NCI-H510A (cell line): ENCODE results near the gene ABCB1.
"Not testable (repeated sequence)": the region's sequence is repeated elsewhere in the genome, so short reads cannot be mapped to it uniquely, and the experiment has no call there.

ENCODE experiments used
- DNase-seq: peaks from one replicate; lab custom pipeline; 2025; lab: John Stamatoyannopoulos, UW

The ABCB1 gene

DNA sequence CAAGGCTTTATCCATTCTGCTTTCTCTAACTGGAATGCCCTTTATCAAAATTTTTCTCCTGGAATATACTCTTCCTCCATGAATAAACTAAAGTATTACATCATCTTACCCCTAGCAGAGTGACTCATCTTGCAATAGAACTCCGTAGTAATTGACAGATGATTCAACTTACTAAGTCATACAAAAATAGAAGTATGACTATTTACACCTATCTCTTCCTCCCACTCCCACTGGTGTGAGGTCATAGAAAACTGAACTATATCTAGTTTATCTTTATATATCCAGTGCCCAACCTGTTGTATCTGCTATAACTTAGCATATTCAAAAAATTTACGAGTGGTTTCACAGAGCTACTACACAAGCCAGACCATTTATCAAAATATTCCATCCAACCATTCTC, 26.1 kb downstream of the ABCB1 start:
- no peak for DNase-seq

GRCh38 chr7:87572513-87572912, 28.2 kb downstream of the ABCB1 start:
- not testable (repeated sequence) for DNase-seq

DNA sequence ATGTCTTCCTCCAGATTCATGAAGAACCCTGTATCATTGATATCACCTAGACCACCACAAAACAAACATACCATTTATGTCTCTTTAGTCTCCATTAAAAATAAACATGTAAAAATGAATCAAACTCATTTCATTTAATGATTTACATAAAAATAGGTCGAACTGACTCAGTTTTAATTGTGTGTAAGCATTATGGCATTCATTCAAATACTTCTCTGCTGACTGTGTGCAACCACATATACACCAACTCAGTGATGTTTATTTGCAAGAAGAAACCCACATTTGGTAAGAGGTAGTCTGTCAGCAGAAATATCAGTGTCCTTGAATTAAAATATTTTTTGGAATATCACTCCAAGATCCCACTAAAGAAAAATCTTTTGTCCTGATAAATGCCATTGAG, 30.5 kb downstream of the ABCB1 start:
- no peak for DNase-seq

- DNase-seq: no peak
These were observed 33.6 kb downstream of the ABCB1 start for GRCh38 chr7:87567052-87567451.

GRCh38 chr7:87566311-87566900, 34.3 kb downstream of the ABCB1 start:
- DNase-seq: no peak

GRCh38 chr7:87565877-87566276, 34.8 kb downstream of the ABCB1 start:
- DNase-seq: no peak

DNA sequence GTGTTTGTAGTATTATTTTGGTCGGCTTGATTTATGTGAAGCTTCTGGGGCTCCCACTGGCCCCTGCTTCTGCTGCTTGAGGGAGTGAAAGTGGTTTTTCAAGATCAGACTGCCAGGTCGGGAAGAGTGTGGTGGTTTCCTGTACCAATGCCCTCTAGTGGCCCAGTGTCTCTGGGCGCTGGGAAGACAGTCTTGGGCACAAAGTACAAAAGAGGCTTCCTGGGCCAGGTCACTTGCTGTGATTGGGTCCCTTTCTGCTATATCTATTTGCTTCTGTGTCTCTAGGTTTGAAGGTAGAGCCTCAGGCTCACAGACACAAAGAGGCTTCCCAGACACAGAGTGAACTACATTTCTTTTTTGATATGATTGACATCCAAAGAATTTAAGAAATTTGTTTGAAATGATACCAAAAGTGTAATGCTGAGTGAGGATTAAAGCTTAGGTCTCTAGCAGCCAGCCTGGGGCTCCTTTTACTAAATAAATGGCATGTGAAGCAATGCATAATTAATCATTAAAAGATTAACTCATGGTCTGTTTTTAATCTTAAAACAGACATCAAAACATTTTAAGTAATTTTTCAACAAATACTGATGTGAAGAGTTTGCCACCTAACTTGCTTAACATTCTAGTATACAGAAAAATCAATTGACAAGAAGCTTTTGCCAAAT, 36.3 kb downstream of the ABCB1 start:
- no peak for DNase-seq

- DNase-seq: no peak
These were observed 39.0 kb downstream of the ABCB1 start for GRCh38 chr7:87561702-87562101.

DNA sequence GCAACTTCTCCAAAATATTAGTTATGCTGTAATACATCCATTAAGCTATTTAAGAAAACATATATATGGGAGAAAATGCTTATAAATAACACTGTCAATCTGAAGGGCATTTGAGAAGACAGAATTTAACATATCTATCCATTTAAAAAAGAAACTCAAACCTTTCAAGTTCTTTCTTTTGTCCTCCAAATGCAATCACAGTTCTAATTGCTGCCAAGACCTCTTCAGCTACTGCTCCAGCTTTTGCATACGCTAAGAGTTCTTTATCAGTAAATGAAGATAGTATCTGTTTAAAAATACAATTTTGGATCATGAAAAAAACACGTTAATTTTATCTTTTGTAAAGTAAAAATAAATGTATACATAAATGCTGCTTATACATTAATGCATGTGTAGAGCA, 39.6 kb downstream of the ABCB1 start:
- DNase-seq: no peak

DNA sequence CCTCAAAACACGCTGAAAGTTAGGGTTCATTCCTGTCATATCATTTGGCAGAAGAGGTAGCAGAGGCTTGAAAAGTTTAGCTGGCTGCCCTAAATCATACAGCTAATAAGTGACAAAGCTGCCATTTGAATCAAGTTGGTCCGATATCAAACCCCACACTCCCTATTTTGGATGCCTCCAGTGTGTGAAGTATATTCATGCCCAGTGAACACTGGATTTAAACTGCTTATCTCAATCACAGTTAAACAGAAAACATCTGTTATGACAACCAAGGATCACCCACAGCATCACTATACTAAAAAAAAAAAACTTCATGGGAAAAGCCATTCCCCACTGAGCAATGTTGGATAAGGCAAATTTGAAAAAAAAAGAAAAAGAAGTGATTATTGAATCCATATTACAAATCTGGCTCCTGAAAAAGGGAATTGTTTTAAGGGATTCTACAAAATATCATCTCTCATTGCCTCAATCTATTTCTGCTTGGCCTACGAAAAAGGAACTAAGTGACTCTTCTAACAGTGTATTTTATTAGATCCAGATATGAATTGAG, 48.3 kb downstream of the ABCB1 start:
- DNase-seq: no peak

- DNase-seq: no peak
These were observed 52.4 kb downstream of the ABCB1 start for GRCh38 chr7:87548123-87548919.

DNA sequence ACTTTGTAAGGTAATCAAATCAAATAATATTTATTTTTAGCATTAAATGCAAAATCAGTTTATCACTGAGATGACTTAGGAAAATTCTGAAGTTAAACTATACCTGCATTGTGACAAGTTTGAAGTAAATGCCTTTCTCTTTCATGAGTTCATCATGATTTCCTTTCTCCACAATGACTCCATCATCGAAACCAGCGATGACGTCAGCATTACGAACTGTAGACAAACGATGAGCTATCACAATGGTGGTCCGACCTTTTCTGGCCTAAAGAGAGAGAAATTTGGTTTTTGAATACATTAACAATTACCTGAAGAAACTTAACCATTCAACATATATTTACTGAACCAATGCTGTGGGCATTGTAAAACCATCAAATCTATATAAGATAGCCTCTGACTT, 54.9 kb downstream of the ABCB1 start:
- no peak for DNase-seq

- DNase-seq: no peak
These were observed 57.1 kb downstream of the ABCB1 start for GRCh38 chr7:87543623-87544022.

DNA sequence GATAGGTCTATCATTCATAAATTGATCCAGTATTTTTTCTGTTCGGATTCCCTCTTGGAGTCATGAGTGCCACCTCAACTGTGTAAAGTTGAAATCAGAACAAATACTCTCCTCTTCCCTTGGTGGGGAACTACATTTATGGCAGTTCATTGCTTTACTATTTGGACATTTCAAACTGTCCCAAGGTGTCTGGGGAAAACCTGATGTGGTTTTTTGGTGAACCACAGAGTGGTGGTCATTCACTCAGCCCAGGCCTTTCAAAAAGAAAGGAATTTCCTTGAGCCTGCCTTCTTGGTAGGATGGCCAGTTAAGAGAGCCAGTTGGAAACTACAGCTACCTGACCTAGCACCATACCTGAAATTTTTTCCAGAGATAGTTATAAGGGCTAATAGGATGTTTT, 59.0 kb downstream of the ABCB1 start:
- DNase-seq: no peak

- no peak for DNase-seq
These were observed 62.6 kb downstream of the ABCB1 start for GRCh38 chr7:87538052-87538451.

- no peak for DNase-seq
These were observed 66.6 kb downstream of the ABCB1 start for GRCh38 chr7:87534072-87534471.

DNA sequence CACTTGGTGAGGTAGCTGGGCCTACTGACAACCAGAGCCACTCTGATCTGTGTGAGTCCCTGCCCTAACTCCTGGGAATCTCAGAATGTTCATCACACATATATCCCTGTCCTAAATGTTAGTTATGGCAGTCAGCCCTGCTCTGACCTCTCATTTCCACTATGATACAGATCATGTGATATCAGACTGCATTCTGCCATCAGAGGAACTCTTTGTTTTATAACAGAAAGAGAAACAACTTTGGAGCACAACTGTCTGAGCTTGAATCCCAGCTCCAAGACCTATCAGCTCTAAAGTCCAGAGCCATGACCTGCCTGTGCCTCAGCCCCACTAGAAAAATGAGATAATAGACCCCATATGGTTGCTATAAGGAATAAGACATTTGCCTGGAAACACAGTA, 70.6 kb downstream of the ABCB1 start:
- no peak for DNase-seq

DNA sequence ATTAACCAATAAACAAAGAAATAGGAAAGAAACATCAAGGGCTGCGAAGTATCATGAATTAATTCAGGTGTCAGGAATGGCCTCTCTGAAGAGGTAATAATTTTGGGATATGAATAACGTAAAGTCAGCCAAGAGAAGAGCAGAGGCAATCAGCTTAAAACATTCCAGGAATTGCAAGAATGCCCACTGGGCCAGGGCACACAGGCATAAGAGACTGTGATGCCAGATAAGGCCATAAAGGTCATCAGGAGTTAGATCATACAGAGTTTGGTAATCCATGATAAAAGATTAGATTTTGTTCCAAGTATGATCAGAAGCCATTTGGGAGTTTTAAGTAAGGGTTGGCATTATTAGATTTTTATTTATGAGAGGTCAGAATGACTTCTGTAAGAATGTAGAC, 72.0 kb downstream of the ABCB1 start:
- DNase-seq: no peak

GRCh38 chr7:87518735-87519134, 81.9 kb downstream of the ABCB1 start:
- no peak for DNase-seq

GRCh38 chr7:87517891-87518290, 82.8 kb downstream of the ABCB1 start:
- DNase-seq: no peak

GRCh38 chr7:87517136-87517815, 83.4 kb downstream of the ABCB1 start:
- no peak for DNase-seq

GRCh38 chr7:87513735-87514335, 86.8 kb downstream of the ABCB1 start:
- DNase-seq: no peak
